H9 (cell line): Measurements from ENCODE around the gene CEP192. TPM values are rescaled to one million over a fixed set of nuclear protein-coding genes. Genes with fewer than 3 reads are reported as not detected.

Experiments used
- DNase-seq: peaks from one replicate; pipeline ENCODE4 v3.0.0-alpha.2; 2017
- H2AFZ ChIP-seq: one replicate; pipeline ENCODE4 v1.6.1; 2013; ENCODE audit warnings: mild to moderate bottlenecking, low read length, control low read depth, moderate library complexity
- H2AK5ac ChIP-seq: 2 replicates; pipeline ENCODE4 v1.6.1; 2013; ENCODE audit warnings: low read length, control low read depth, mixed read lengths; ENCODE audit not compliant: insufficient read length
- H2BK120ac ChIP-seq: one replicate; pipeline ENCODE4 v1.6.1; 2013; ENCODE audit warnings: low read depth, mild to moderate bottlenecking, low read length, control low read depth, inconsistent platforms; ENCODE audit not compliant: poor library complexity, severe bottlenecking
- H2BK12ac ChIP-seq: 2 replicates; pipeline ENCODE4 v1.6.1; 2013; ENCODE audit warnings: low read length, control low read depth, mixed read lengths, low read depth; ENCODE audit not compliant: insufficient read length
- H2BK15ac ChIP-seq: 2 replicates; pipeline ENCODE4 v1.6.1; 2013; ENCODE audit warnings: low read depth, low read length, control low read depth
- H2BK20ac ChIP-seq: one replicate; pipeline ENCODE4 v1.6.1; 2013; ENCODE audit warnings: low read depth, mild to moderate bottlenecking, low read length, control low read depth, inconsistent platforms; ENCODE audit not compliant: poor library complexity, severe bottlenecking
- H2BK5ac ChIP-seq: 2 replicates; pipeline ENCODE4 v1.6.1; 2013; ENCODE audit warnings: low read length, control low read depth, mixed read lengths; ENCODE audit not compliant: insufficient read length
- H3K14ac ChIP-seq: 2 replicates; pipeline ENCODE4 v1.6.1; 2013; ENCODE audit warnings: low read length, control low read depth; ENCODE audit not compliant: insufficient read depth
- H3K18ac ChIP-seq: 2 replicates; pipeline ENCODE4 v1.6.1; 2013; ENCODE audit warnings: low read depth, mild to moderate bottlenecking, mixed read lengths, low read length, control low read depth; ENCODE audit not compliant: insufficient read length
- H3K23ac ChIP-seq: 2 replicates; pipeline ENCODE4 v1.6.1; 2013; ENCODE audit warnings: low read length, control low read depth, mixed read lengths, low read depth; ENCODE audit not compliant: insufficient read length
- H3K23me2 ChIP-seq: 2 replicates; pipeline ENCODE4 v1.6.1; 2013; ENCODE audit warnings: low read depth, mild to moderate bottlenecking, mixed read lengths, low read length, control low read depth; ENCODE audit not compliant: insufficient read length, poor library complexity, severe bottlenecking
- H3K27ac ChIP-seq: 2 replicates; pipeline ENCODE4 v1.5.1; 2013; ENCODE audit warnings: low read length, control low read depth, mixed read lengths, low read depth; ENCODE audit not compliant: insufficient read length
- H3K27me3 ChIP-seq: 2 replicates; pipeline ENCODE4 v1.6.1; 2013; ENCODE audit warnings: low read length, control low read depth, inconsistent platforms; ENCODE audit not compliant: insufficient read depth
- H3K4ac ChIP-seq: 2 replicates; pipeline ENCODE4 v1.6.1; 2013; ENCODE audit warnings: low read depth, mild to moderate bottlenecking, control low read depth, inconsistent platforms, low read length, moderate library complexity
- H3K4me1 ChIP-seq: 2 replicates; pipeline ENCODE4 v1.6.1; 2013; ENCODE audit warnings: low read length, control low read depth, inconsistent platforms; ENCODE audit not compliant: insufficient read depth
- H3K4me2 ChIP-seq: 2 replicates; pipeline ENCODE4 v1.6.1; 2013; ENCODE audit warnings: low read length, control low read depth, mixed read lengths; ENCODE audit not compliant: insufficient read length, insufficient read depth
- H3K56ac ChIP-seq: 2 replicates; pipeline ENCODE4 v1.6.1; 2013; ENCODE audit warnings: low read depth, mild to moderate bottlenecking, mixed read lengths, low read length, control low read depth; ENCODE audit not compliant: insufficient read length
- H3K79me1 ChIP-seq: 2 replicates; pipeline ENCODE4 v1.6.1; 2013; ENCODE audit warnings: low read depth, mild to moderate bottlenecking, moderate library complexity, low read length, control low read depth, inconsistent platforms; ENCODE audit not compliant: insufficient read depth, poor library complexity, severe bottlenecking
- H3K79me2 ChIP-seq: 2 replicates; pipeline ENCODE4 v1.6.1; 2013; ENCODE audit warnings: low read length, control low read depth, inconsistent platforms; ENCODE audit not compliant: insufficient read depth
- H3K9ac ChIP-seq: 2 replicates; pipeline ENCODE4 v1.6.1; 2013; ENCODE audit warnings: low read length, control low read depth, mixed read lengths; ENCODE audit not compliant: insufficient read length; ENCODE audit errors: extremely low read depth
- H3K9me3 ChIP-seq: one replicate; pipeline ENCODE4 v1.6.1; 2013; ENCODE audit warnings: low read depth, low read length, inconsistent platforms; ENCODE audit not compliant: control insufficient read depth
- H3T11ph ChIP-seq: one replicate; pipeline ENCODE4 v1.6.1; 2013; ENCODE audit warnings: mild to moderate bottlenecking, low read length, control low read depth, inconsistent platforms
- H4K20me1 ChIP-seq: one replicate; pipeline ENCODE4 v1.6.1; 2013; ENCODE audit not compliant: control insufficient read depth, insufficient read length, insufficient read depth
- H4K5ac ChIP-seq: 2 replicates; pipeline ENCODE4 v1.6.1; 2013; ENCODE audit warnings: low read depth, mild to moderate bottlenecking, mixed read lengths, low read length, control low read depth; ENCODE audit not compliant: insufficient read length
- H4K8ac ChIP-seq: replicated peaks from 2 replicates; pipeline ENCODE4 v1.6.1; 2013; ENCODE audit warnings: low read length, control low read depth, mixed read lengths, low read depth; ENCODE audit not compliant: insufficient read length
- H4K91ac ChIP-seq: 2 replicates; pipeline ENCODE4 v1.6.1; 2013; ENCODE audit warnings: low read depth, mild to moderate bottlenecking, moderate library complexity, mixed read lengths, low read length, control low read depth; ENCODE audit not compliant: insufficient read length
- H3K27ac Mint-ChIP-seq, 3 experiments: 2 replicates in 2 of 3; 3 replicates in 1 of 3; pipeline ENCODE4 v1.8.0; 2020 to 2021; ENCODE audit warnings: mixed read lengths in 3 of 3, mild to moderate bottlenecking in 1 of 3, moderate library complexity in 1 of 3
- H3K27me3 Mint-ChIP-seq: 2 replicates; pipeline ENCODE4 v1.8.0; 2021; ENCODE audit warnings: low read depth, mild to moderate bottlenecking, moderate library complexity, mixed read lengths
- H3K36me3 Mint-ChIP-seq, 3 experiments: 2 replicates in 2 of 3; 3 replicates in 1 of 3; pipeline ENCODE4 v1.8.0; 2020 to 2021; ENCODE audit warnings: low read depth in 3 of 3, mixed read lengths in 3 of 3; ENCODE audit not compliant: insufficient read depth in 1 of 3
- H3K4me1 Mint-ChIP-seq, 2 experiments: 2 replicates each; pipeline ENCODE4 v1.8.0; 2020; ENCODE audit warnings: mixed read lengths in 2 of 2
- H3K4me3 Mint-ChIP-seq, 2 experiments: 2 replicates in 1 of 2; 3 replicates in 1 of 2; pipeline ENCODE4 v1.8.0; 2020 to 2021; ENCODE audit warnings: mild to moderate bottlenecking in 2 of 2, mixed read lengths in 2 of 2, moderate library complexity in 1 of 2
- H3K9me3 Mint-ChIP-seq, 2 experiments: 2 replicates in 1 of 2; 3 replicates in 1 of 2; pipeline ENCODE4 v1.8.0; 2020; ENCODE audit warnings: mild to moderate bottlenecking in 2 of 2, mixed read lengths in 2 of 2, moderate library complexity in 1 of 2
- CTCF ChIP-seq: fragments of 200-600 bp; sonication (generic); conservative IDR thresholded peaks from 3 replicates; pipeline ENCODE4 v1.8.0; 2021; ENCODE audit warnings: antibody characterized with exemption, mild to moderate bottlenecking
- WGBS: extraction: QIAGEN DNeasy Blood & Tissue Kit; methylation state at CpG from one replicate; pipeline ENCODE4 v1.1.7; 2013; ENCODE audit warnings: missing lambda C conversion rate, low lambda C conversion rate, mixed read lengths; ENCODE audit not compliant: insufficient read length; ENCODE audit errors: extremely low coverage; 5-methylcytosine and 5-hydroxymethylcytosine counted together
- total RNA-seq: library from RNA; stranded (reverse); gene quantifications from 2 replicates; pipeline ENCODE4 v1.2.1, GENCODE V29; 2021

The CEP192 gene
- total RNA-seq, 1 experiment from 2014 or later: 23.5 TPM

GRCh38 chr18:13067966-13068365 is 76.8 kb downstream of the CEP192 start:
- H2BK12ac ChIP-seq: no peak overlapping the region
- H3K79me1 ChIP-seq: no peaks in the 10 kb centered on the region
- H3K14ac ChIP-seq: no peak overlapping the region
- DNase-seq: no peak
- no peak overlapping the region for H3K4me2 ChIP-seq
- H3K18ac ChIP-seq: no peak overlapping the region
- H3T11ph ChIP-seq: no peak overlapping the region
- Mint-ChIP-seq H3K27me3 (no peaks in the 10 kb centered on the region), H3K4me3 (no peak overlapping the region), H3K4me1 (peaks cover 4 to 15% of the 10 kb centered on the region in 2 experiments), H3K36me3 (peaks cover 42 to 75% (median 58%) of the 10 kb centered on the region in 3 experiments), H3K9me3 (peaks cover 0 to 7% of the 10 kb centered on the region in 2 experiments; a peak in 3 of 5 replicates), H3K27ac (no peak overlapping the region; a peak in 1 of 7 replicates)
- no peaks in the 10 kb centered on the region for H3K27me3 ChIP-seq
- H2AK5ac ChIP-seq: no peak overlapping the region
- no peak overlapping the region for H4K91ac ChIP-seq
- H3K4me1 ChIP-seq: no peaks in the 10 kb centered on the region; the same call in 1 of the 2 replicates
- no peak overlapping the region for H4K8ac ChIP-seq
- H2BK20ac ChIP-seq: no peak overlapping the region
- no peak for TF ChIP-seq CTCF
- no peaks in the 10 kb centered on the region for H4K20me1 ChIP-seq
- H3K9ac ChIP-seq: no peak overlapping the region
- no peak overlapping the region for H3K56ac ChIP-seq
- WGBS: no CpG with 5 or more reads among the region's 7 CpGs
- no peak overlapping the region for H2BK5ac ChIP-seq
- H3K23me2 ChIP-seq: no peaks in the 10 kb centered on the region
- H4K5ac ChIP-seq: no peak overlapping the region
- H3K9me3 ChIP-seq: no peaks in the 10 kb centered on the region
- no peak overlapping the region for H3K4ac ChIP-seq
- no peaks in the 10 kb centered on the region for H3K79me2 ChIP-seq
- H2AFZ ChIP-seq: no peak overlapping the region
- no peak overlapping the region for H3K23ac ChIP-seq
- no peak overlapping the region for H2BK120ac ChIP-seq
- no peak overlapping the region for H2BK15ac ChIP-seq
- no peak overlapping the region for H3K27ac ChIP-seq
